Vagina (tissue), 2 donors: Measurements from ENCODE around the gene AKR1B15. TPM values are rescaled to one million over a fixed set of nuclear protein-coding genes. Genes with fewer than 3 reads are reported as not detected.

ENCODE experiments used
- DNase-seq, 2 donors: peaks; one replicate each; pipeline ENCODE4 v3.0.0-alpha.2; 2017; ENCODE audit errors: extremely low spot score in 2 of 2
- H3K27ac ChIP-seq: fragments of 200-600 bp; sonication (generic); one replicate; pipeline ENCODE4 v1.5.1; 2019
- H3K27me3 ChIP-seq: fragments of 200-600 bp; sonication (generic); one replicate; pipeline ENCODE4 v1.5.1; 2019
- H3K36me3 ChIP-seq, 2 donors: fragments of 200-600 bp; sonication (generic); one replicate each; pipeline ENCODE4 v1.5.1; 2017 to 2019
- H3K4me1 ChIP-seq: fragments of 200-600 bp; sonication (generic); one replicate; pipeline ENCODE4 v1.5.1; 2019
- H3K4me3 ChIP-seq, 2 donors: fragments of 200-600 bp; sonication (generic); 1 replicate in 1 of 2; 2 replicates in 1 of 2; pipeline ENCODE4 v1.5.1; 2016 to 2019
- H3K9me3 ChIP-seq: fragments of 200-600 bp; sonication (generic); one replicate; pipeline ENCODE4 v1.5.1; 2019
- CTCF ChIP-seq, 3 experiments: fragments of 450-650 bp in 2 of 3; fragments of 200-600 bp in 1 of 3; sonication (generic) in 1 of 3; IDR thresholded peaks; one replicate each; pipeline ENCODE4 v1.5.1; 2017 to 2019; ENCODE audit warnings: antibody characterized with exemption in 3 of 3, mild to moderate bottlenecking in 2 of 3, moderate library complexity in 2 of 3
- POLR2A ChIP-seq, 2 donors: fragments of 450-650 bp; IDR thresholded peaks; one replicate each; pipeline ENCODE4 v1.6.1; 2017; ENCODE audit warnings: antibody characterized with exemption in 2 of 2, mild to moderate bottlenecking in 2 of 2, moderate library complexity in 2 of 2
- POLR2AphosphoS5 ChIP-seq, 2 donors: sonication (generic); formaldehyde crosslinking; IDR thresholded peaks; one replicate each; pipeline ENCODE4 v1.9.0; 2017; ENCODE audit warnings: antibody characterized with exemption in 2 of 2, mild to moderate bottlenecking in 2 of 2, low read depth in 1 of 2; ENCODE audit not compliant: insufficient read depth in 1 of 2
- intact Hi-C: fragments of 100-400 bp; cut with DNase I; formaldehyde crosslinking; loops from one replicate; pipeline ENCODE4 v1.15.1; 2023
- total RNA-seq: library from RNA; depleted of rRNA; stranded (reverse); fragments of >200 nt; gene quantifications from one replicate; pipeline ENCODE4 v1.2.3, GENCODE V29; 2016

AKR1B15 gene
- total RNA-seq, 1 donor from 2014 or later, result 11.5 TPM

- TF ChIP-seq CTCF (IDR thresholded peaks at IDR 0.05) (no peak), POLR2AphosphoS5 (IDR thresholded peaks at IDR 0.05; ENCODE audit: insufficient read depth in 1 of 2, low read depth in 1 of 2) (peak in 1 of 2 donors; percentile 35), POLR2A (IDR thresholded peaks at IDR 0.05) (no peak)
- DNase-seq, result no peak
- H3K27me3 ChIP-seq, result no peaks in the 10 kb centered on the region
- H3K4me1 ChIP-seq, result peaks cover 12% of the 10 kb centered on the region
- H3K36me3 ChIP-seq, result no peaks in the 10 kb centered on the region
- no peak overlapping the region for H3K4me3 ChIP-seq
- no peak overlapping the region for H3K27ac ChIP-seq
- intact Hi-C loops, result no loop called here
- H3K9me3 ChIP-seq, result no peaks in the 10 kb centered on the region
Measured at GRCh38 chr7:134623193-134623592, 74.3 kb downstream of the AKR1B15 start.

DNA sequence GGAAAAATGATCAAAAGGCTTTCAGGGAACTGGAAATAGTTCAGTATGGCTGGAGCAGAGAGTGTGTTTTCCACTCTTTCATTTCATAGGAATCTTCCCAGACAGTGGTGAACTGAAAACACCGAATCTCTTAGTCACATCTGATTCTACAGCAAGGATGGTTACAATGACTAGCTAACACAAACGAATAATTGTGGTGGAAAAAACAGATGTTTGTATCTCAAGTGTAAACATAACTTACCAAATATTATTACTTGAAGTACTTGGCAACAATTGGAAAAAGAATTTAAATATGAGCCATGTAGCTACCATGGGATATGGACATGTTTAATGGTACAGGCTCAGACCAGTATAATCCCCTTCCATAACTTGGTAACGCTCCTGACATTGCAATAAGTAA is 76.6 kb downstream of the AKR1B15 start:
- intact Hi-C loops, result no loop called here
- TF ChIP-seq POLR2AphosphoS5 (IDR thresholded peaks at IDR 0.05; ENCODE audit: insufficient read depth in 1 of 2, low read depth in 1 of 2) (peak in 1 of 2 donors; percentile 51), CTCF (IDR thresholded peaks at IDR 0.05) (no peak), POLR2A (IDR thresholded peaks at IDR 0.05) (no peak)
- no peaks in the 10 kb centered on the region for H3K9me3 ChIP-seq

DNA sequence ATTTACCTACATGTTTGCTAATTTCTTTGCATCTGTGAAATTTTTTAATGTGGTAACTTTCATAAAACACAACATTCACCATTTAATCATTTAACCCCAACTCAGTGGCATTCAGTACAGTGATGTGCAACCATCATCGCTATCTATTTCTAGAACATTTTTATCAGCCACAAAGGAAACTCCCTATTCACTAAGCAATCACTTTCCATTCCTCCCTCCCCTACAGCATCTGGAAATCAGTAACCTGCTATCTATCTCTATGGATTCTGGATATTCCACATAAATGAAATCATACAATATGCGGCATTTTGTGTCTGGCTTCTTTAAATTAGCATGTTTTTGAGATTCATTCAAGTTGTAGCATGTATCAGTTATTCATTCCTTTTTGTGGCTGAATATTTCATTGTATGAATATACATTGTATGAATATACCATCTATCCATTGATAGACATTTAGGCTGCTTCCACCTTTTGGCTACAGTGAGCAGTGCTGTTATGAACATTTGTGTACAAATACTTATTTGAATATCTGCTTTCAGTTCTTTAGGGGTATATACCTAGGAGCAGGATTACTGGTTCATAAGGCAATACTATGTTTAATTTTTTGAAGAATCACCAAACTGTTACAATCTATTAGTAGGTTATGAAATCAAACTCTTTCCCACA is 78.3 kb downstream of the AKR1B15 start:
- TF ChIP-seq POLR2A (IDR thresholded peaks at IDR 0.05) (no peak), CTCF (IDR thresholded peaks at IDR 0.05) (no peak), POLR2AphosphoS5 (IDR thresholded peaks at IDR 0.05; ENCODE audit: insufficient read depth in 1 of 2, low read depth in 1 of 2) (no peak)
- H3K36me3 ChIP-seq, result no peaks in the 10 kb centered on the region
- no peaks in the 10 kb centered on the region for H3K27me3 ChIP-seq
- peaks cover 4% of the 10 kb centered on the region for H3K4me1 ChIP-seq
- intact Hi-C loops, result no loop called here
- no peaks in the 10 kb centered on the region for H3K9me3 ChIP-seq
- no peak for DNase-seq
- no peak overlapping the region for H3K4me3 ChIP-seq
- H3K27ac ChIP-seq, result no peak overlapping the region

More for the DNA sequence above, 76.6 kb downstream of the AKR1B15 start:
- H3K4me1 ChIP-seq, result peaks cover 4% of the 10 kb centered on the region
- no peak overlapping the region for H3K4me3 ChIP-seq
- H3K27me3 ChIP-seq, result no peaks in the 10 kb centered on the region
- H3K36me3 ChIP-seq, result no peaks in the 10 kb centered on the region
- no peak for DNase-seq
- H3K27ac ChIP-seq, result no peak overlapping the region

DNA sequence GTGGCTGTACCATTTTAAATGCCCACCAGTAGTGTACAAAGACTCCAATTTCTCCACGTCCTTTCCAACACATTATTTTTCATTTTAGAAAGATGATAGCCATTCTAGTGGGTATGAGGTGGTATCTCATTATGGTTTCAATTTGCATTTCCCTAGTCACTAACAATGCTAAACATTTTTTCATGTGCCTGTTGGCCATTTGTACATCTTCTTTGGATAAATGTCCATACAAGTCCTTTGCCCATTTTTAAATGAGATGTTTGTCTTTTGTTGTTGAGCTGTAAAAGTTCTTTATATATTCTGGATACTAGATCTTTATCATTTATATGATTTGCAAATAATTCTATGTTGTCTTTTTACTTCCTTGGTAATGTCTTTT is 78.9 kb downstream of the AKR1B15 start:
- no peak for TF ChIP-seq POLR2AphosphoS5 (IDR thresholded peaks at IDR 0.05; ENCODE audit: insufficient read depth in 1 of 2, low read depth in 1 of 2)
- no peak for TF ChIP-seq CTCF (IDR thresholded peaks at IDR 0.05)
- TF ChIP-seq POLR2A (IDR thresholded peaks at IDR 0.05), result no peak
- Histone ChIP-seq H3K4me3 (no peak overlapping the region), H3K27me3 (no peaks in the 10 kb centered on the region), H3K27ac (no peak overlapping the region), H3K36me3 (no peaks in the 10 kb centered on the region), H3K4me1 (peaks cover 4% of the 10 kb centered on the region), H3K9me3 (no peaks in the 10 kb centered on the region)
- intact Hi-C loops, result no loop called here
- DNase-seq, result no peak

GRCh38 chr7:134629445-134629844 is 80.5 kb downstream of the AKR1B15 start:
- H3K36me3 ChIP-seq, result no peaks in the 10 kb centered on the region
- TF ChIP-seq POLR2AphosphoS5 (IDR thresholded peaks at IDR 0.05; ENCODE audit: insufficient read depth in 1 of 2, low read depth in 1 of 2), result no peak
- no peaks in the 10 kb centered on the region for H3K27me3 ChIP-seq
- intact Hi-C loops, result no loop called here
- no peaks in the 10 kb centered on the region for H3K9me3 ChIP-seq
- DNase-seq, result no peak
- no peak overlapping the region for H3K4me3 ChIP-seq
- H3K27ac ChIP-seq, result no peak overlapping the region
- peaks cover 4% of the 10 kb centered on the region for H3K4me1 ChIP-seq

Other genes starting within 250 kb of the AKR1B15 start
- gene SLC35B4, start 232.2 kb upstream of the AKR1B15 start, total RNA-seq, result 13.0 TPM
- 79.1 TPM for gene AKR1B1, start 90.0 kb upstream of the AKR1B15 start, total RNA-seq
- gene AKR1B10, start 21.5 kb upstream of the AKR1B15 start, total RNA-seq, result 205 TPM
- gene BPGM, start 97.7 kb downstream of the AKR1B15 start, total RNA-seq, result 9.1 TPM
- gene CALD1, start 230.5 kb downstream of the AKR1B15 start, total RNA-seq, result 343 TPM